C4-2B (cell line): Measurements from ENCODE around the gene NRP2.

Source experiments
- H3K27ac ChIP-seq: fragments of 450-650 bp; 2 replicates; pipeline ENCODE4 v1.5.1; 2017
- ZFX ChIP-seq: fragments of 450-650 bp; IDR thresholded peaks from 2 replicates; pipeline ENCODE4 v1.6.1; 2017
- TF ChIP-seq, protein P1 (sequence below): fragments of 450-650 bp; conservative IDR thresholded peaks from 2 replicates; pipeline ENCODE4 v1.5.1; 2017; ENCODE audit warnings: mild to moderate bottlenecking

Gene NRP2

DNA sequence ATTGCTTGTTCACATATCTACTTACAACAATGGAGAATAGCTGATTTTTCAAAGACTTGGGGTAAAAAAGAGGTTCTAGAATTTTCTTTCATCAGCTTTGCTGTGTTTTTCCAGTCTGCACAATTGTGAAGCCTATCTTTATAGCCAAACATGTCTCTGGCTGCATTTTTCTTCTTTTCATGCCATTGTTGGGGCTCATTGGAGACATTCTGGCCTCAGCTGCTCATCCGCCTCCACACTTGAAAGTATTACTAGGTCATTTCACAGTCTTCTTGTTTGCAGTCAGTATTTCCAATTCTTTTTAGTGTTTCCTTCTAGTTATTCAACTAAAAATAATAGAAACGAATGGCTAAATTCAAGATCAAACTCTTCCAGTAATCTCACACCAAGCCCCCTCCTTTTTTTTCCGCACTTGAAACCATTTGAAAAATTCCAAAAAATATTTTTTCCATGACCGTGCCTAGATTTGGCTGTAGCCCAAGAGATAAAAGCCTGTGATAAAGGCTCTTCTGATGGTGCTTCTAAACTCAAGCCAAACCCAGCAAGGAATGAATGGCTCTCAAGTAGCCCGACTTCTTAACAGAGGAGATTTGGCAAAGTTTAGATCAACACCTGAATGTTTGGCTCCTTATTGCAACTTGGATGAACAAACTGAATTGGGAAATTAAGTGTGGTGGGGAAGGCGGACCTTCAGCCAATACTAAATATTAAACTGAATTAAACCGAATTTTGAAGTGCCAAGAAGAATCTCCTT, 103.4 kb downstream of the NRP2 start:
- TF ChIP-seq, protein P1, sequence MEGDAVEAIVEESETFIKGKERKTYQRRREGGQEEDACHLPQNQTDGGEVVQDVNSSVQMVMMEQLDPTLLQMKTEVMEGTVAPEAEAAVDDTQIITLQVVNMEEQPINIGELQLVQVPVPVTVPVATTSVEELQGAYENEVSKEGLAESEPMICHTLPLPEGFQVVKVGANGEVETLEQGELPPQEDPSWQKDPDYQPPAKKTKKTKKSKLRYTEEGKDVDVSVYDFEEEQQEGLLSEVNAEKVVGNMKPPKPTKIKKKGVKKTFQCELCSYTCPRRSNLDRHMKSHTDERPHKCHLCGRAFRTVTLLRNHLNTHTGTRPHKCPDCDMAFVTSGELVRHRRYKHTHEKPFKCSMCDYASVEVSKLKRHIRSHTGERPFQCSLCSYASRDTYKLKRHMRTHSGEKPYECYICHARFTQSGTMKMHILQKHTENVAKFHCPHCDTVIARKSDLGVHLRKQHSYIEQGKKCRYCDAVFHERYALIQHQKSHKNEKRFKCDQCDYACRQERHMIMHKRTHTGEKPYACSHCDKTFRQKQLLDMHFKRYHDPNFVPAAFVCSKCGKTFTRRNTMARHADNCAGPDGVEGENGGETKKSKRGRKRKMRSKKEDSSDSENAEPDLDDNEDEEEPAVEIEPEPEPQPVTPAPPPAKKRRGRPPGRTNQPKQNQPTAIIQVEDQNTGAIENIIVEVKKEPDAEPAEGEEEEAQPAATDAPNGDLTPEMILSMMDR = no peak
- no peak for TF ChIP-seq ZFX
- H3K27ac ChIP-seq = no peak overlapping the region

DNA sequence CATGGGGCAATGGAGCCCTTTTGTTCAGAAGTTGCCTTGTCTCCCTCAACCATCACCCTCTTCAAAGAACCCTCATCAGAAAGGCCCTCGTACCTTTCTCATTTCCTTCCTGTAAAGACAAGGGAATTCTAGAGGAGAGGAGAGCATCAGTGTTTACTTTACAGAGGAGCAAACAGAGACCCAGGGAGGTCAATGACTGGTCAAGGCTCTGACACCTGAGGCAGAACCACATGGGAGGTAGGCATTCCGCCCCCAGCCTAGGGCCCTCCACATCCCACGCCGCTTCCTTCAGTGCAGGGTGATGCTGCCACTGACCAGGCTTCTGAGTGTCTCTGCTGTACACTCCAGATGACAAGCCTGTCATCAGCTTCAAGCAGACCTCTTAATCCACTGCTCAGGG, 104.7 kb downstream of the NRP2 start:
- H3K27ac ChIP-seq = no peak overlapping the region
- TF ChIP-seq, protein P1 = no peak
- TF ChIP-seq ZFX = no peak

DNA sequence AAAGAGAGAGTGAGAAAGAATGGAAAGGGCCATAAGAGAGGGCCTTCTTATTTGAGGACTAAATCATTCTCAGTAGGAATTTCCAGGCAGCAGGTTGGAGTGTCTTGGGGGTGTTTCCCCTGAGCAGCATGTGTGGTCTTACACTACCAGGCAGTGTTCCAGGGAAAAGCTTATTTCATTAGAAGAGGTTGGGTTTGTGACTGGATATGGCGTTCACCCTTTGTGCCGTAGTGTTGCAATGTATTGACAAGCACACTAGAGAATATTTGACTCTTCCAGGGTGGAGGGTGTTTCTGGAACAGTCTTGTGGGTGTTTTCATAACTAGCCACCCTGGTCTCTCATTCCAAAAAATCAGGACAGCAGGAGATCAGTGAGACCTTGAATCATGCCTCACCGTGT, 105.5 kb downstream of the NRP2 start:
- H3K27ac ChIP-seq = no peak overlapping the region
- TF ChIP-seq, protein P1 = no peak
- no peak for TF ChIP-seq ZFX

DNA sequence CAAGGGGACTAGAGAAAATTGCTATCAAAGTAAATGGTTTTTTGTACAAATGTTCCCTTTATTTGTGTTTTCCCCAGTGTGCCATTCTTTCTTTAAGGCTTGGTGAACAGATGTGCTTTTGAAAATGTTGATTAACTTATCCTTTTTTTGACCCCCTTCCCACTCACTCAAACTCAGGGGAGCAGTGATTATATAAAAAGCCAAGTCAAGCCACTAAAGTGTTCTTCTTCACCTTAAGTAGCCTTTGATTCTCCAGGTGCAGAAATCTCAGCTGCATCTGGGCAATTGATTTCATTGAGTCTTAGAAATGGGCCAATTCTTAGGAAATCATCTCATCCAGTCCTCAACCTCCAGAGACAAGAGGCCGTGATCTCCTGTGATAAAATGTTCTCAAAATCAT, 107.6 kb downstream of the NRP2 start:
- no peak for TF ChIP-seq ZFX
- TF ChIP-seq, protein P1 = no peak
- H3K27ac ChIP-seq = no peak overlapping the region

DNA sequence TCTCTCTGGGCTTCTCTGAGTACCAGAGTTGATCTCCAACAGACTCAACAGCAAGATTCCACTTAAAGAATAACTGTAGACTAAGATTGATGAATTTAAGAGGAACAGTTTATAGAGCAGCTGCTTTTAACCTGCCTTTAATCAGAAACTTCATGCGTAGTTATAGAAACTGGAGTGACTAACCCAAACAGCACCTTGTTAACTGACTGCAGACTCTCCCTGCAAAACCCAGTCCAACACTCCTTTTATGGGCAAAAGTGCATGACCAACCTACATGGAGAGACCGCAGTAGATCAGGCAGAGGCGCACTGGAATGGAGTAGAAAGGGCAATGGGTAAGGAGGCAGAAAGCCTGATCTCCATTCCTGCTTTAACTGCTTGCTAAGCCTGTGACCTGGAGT, 110.6 kb downstream of the NRP2 start:
- TF ChIP-seq ZFX = no peak
- TF ChIP-seq, protein P1 = no peak
- H3K27ac ChIP-seq = no peak overlapping the region

DNA sequence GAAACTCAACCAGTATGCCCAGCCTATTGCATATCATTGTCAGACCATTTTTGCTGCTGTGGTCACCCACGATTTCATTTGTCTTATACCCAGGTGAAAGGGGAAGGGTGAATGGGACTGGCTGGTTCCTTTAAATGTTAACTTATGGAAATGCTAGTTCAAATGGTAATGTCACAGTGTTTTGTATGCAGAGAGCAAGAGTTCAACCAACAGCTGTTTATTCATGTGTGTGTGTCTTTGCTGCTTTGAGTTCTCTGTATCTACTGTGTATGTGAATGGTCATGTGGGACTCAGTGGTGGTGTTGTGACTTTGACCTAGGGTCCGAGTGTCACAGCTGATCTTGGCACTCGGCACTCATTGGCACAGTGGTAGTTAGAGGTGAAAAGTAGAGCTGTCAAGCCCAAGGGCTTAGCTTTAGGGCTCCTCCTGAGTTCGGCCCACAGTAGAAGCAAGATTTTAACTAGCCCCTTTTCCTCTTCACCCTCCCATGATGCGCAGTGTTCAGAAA, 114.6 kb downstream of the NRP2 start:
- TF ChIP-seq ZFX = no peak
- TF ChIP-seq, protein P1 = no peak
- no peak overlapping the region for H3K27ac ChIP-seq

DNA sequence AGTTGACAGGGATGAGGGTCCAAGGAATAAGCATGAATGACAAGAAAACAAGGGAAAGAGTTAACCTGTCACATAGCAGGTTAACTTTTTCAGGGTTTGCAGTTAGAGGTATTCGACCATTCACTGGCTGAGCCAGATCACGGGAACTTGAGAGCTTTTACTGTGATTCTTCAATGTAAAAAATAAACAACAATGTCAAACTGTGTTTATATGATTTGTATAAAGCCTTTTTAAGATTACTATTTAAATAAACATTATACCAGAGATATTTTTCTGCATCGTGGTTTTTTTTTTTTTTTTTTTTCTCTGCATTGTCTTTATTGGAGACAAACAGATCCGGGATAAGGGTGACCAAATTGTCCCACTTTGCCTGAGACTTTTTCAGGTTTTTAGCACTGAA, 115.6 kb downstream of the NRP2 start:
- TF ChIP-seq ZFX = no peak
- TF ChIP-seq, protein P1 = no peak
- no peak overlapping the region for H3K27ac ChIP-seq
